ENCODE data around the gene FOXO6. TPM values are rescaled to one million over a fixed set of nuclear protein-coding genes. Genes with fewer than 3 reads are reported as not detected.

Gene FOXO6
- total RNA-seq, 1 experiment from 2014 or later: 0.59 TPM

GRCh38 chr1:41347276-41347675 is 14.0 kb upstream of the FOXO6 start:
- Mint-ChIP-seq H3K9me3 (ENCODE audit: unreplicated experiment) (no peaks in the 10 kb centered on the region), H3K27me3 (ENCODE audit: insufficient read depth, unreplicated experiment) (no peaks in the 10 kb centered on the region), H3K27ac (ENCODE audit: unreplicated experiment) (no peak overlapping the region), H3K36me3 (ENCODE audit: insufficient read depth, unreplicated experiment) (no peaks in the 10 kb centered on the region), H3K4me1 (ENCODE audit: low read depth, unreplicated experiment) (no peaks in the 10 kb centered on the region), H3K4me3 (ENCODE audit: unreplicated experiment) (no peak overlapping the region)
- Histone ChIP-seq H3K4me1 (no peaks in the 10 kb centered on the region), H3K4me3 (ENCODE audit: low read depth, low read length) (no peak overlapping the region), H3K9me3 (no peaks in the 10 kb centered on the region), H3K27me3 (replicated peaks; ENCODE audit: control insufficient read depth, insufficient read depth, low read length) (no peaks in the 10 kb centered on the region), H3K36me3 (ENCODE audit: control insufficient read depth, insufficient read depth, low read length) (no peaks in the 10 kb centered on the region)
- POLR2A ChIA-PET: no interaction called here
- TF ChIP-seq CTCF (IDR thresholded peaks at IDR 0.05; ENCODE audit: insufficient read depth in 1 of 2, low read depth in 1 of 2, low read length in 1 of 2, severe bottlenecking in 1 of 2, unreplicated experiment in 1 of 2): no peak
- intact Hi-C loops (cut with micrococcal nuclease; ENCODE audit: unreplicated experiment): no loop called here
- BruUV-seq (replicated peaks): no TSS peak
- CTCF ChIA-PET: interaction anchor here (0.8 kb wide), 1 partner anchor 33 kb away, joined by 3 read pairs; no protein-coding TSS in a partner anchor
- DNase-seq: no peak

GRCh38 chr1:41348394-41348793 is 12.8 kb upstream of the FOXO6 start:
- Mint-ChIP-seq H3K9me3 (ENCODE audit: unreplicated experiment) (no peaks in the 10 kb centered on the region), H3K27ac (ENCODE audit: unreplicated experiment) (no peak overlapping the region), H3K36me3 (ENCODE audit: insufficient read depth, unreplicated experiment) (peaks cover under 1% of the 10 kb centered on the region), H3K4me3 (ENCODE audit: unreplicated experiment) (no peak overlapping the region), H3K4me1 (ENCODE audit: low read depth, unreplicated experiment) (no peaks in the 10 kb centered on the region), H3K27me3 (ENCODE audit: insufficient read depth, unreplicated experiment) (no peaks in the 10 kb centered on the region)
- intact Hi-C loops (cut with micrococcal nuclease; ENCODE audit: unreplicated experiment): no loop called here
- no peaks in the 10 kb centered on the region for H3K9me3 ChIP-seq
- no TSS peak for BruUV-seq (replicated peaks)
- H3K4me3 ChIP-seq (ENCODE audit: low read depth, low read length): no peak overlapping the region
- TF ChIP-seq CTCF (IDR thresholded peaks at IDR 0.05; ENCODE audit: insufficient read depth in 1 of 2, low read depth in 1 of 2, low read length in 1 of 2, severe bottlenecking in 1 of 2, unreplicated experiment in 1 of 2): no peak
- no peak for DNase-seq
- ChIA-PET POLR2A (no interaction called here), CTCF (no interaction called here)
- H3K27me3 ChIP-seq (replicated peaks; ENCODE audit: control insufficient read depth, insufficient read depth, low read length): no peaks in the 10 kb centered on the region
- H3K4me1 ChIP-seq: no peaks in the 10 kb centered on the region
- H3K36me3 ChIP-seq (ENCODE audit: control insufficient read depth, insufficient read depth, low read length): no peaks in the 10 kb centered on the region

- BruUV-seq (replicated peaks): no TSS peak
- H3K27me3 Mint-ChIP-seq (ENCODE audit: insufficient read depth, unreplicated experiment): no peaks in the 10 kb centered on the region
- Histone ChIP-seq H3K27me3 (replicated peaks; ENCODE audit: control insufficient read depth, insufficient read depth, low read length) (no peaks in the 10 kb centered on the region), H3K36me3 (ENCODE audit: control insufficient read depth, insufficient read depth, low read length) (no peaks in the 10 kb centered on the region), H3K4me1 (no peaks in the 10 kb centered on the region), H3K9me3 (no peaks in the 10 kb centered on the region), H3K4me3 (ENCODE audit: low read depth, low read length) (no peak overlapping the region)
- CTCF ChIA-PET: no interaction called here
- DNase-seq: no peak
- no peak for TF ChIP-seq CTCF (IDR thresholded peaks at IDR 0.05; ENCODE audit: insufficient read depth in 1 of 2, low read depth in 1 of 2, low read length in 1 of 2, severe bottlenecking in 1 of 2, unreplicated experiment in 1 of 2)
- H3K9me3 Mint-ChIP-seq (ENCODE audit: unreplicated experiment): no peaks in the 10 kb centered on the region
- H3K4me3 Mint-ChIP-seq (ENCODE audit: unreplicated experiment): no peak overlapping the region
- H3K4me1 Mint-ChIP-seq (ENCODE audit: low read depth, unreplicated experiment): no peaks in the 10 kb centered on the region
- POLR2A ChIA-PET: no interaction called here
- H3K36me3 Mint-ChIP-seq (ENCODE audit: insufficient read depth, unreplicated experiment): peaks cover 6% of the 10 kb centered on the region
- intact Hi-C loops (cut with micrococcal nuclease; ENCODE audit: unreplicated experiment): no loop called here
- no peak overlapping the region for H3K27ac Mint-ChIP-seq (ENCODE audit: unreplicated experiment)
These were observed 11.7 kb upstream of the FOXO6 start for GRCh38 chr1:41349361-41350054.
